Body of pancreas (tissue), 4 donors: ENCODE data around the gene ERCC6.

Experiments used
- CTCF ChIP-seq, 7 experiments: fragments of 450-650 bp in 4 of 7; fragments of 200-600 bp in 3 of 7; sonication (generic) in 3 of 7; IDR thresholded peaks; one replicate each; pipeline ENCODE4 v1.5.1; 2016 to 2019; ENCODE audit warnings: antibody characterized with exemption in 7 of 7
- POLR2A ChIP-seq, 3 donors: fragments of 450-650 bp; IDR thresholded peaks; one replicate each; pipeline ENCODE4 v1.6.1; 2016; ENCODE audit warnings: antibody characterized with exemption in 3 of 3, mild to moderate bottlenecking in 2 of 3

GRCh38 chr10:49465736-49466135, 73.2 kb downstream of the ERCC6 start:
- TF ChIP-seq CTCF (IDR thresholded peaks at IDR 0.05) (no peak), POLR2A (IDR thresholded peaks at IDR 0.05) (no peak)
